ENCODE data around the gene PLD5.
"Not testable (repeated sequence)": the region's sequence is repeated elsewhere in the genome, so short reads cannot be mapped to it uniquely, and the experiment has no call there.

- TF ChIP-seq IKZF4 (CRISPR knock-in tag; IDR thresholded peaks at IDR 0.05; ENCODE audit: borderline replicate concordance, low read depth, not compliant biosample characterization); IRF2 (CRISPR knock-in tag; IDR thresholded peaks at IDR 0.05); ZNF263 (CRISPR knock-in tag; IDR thresholded peaks at IDR 0.05); STAG1 (CRISPR knock-in tag; IDR thresholded peaks at IDR 0.05); RBM22 (optimal IDR thresholded peaks at IDR 0.05; ENCODE audit: low read length); ZFP37 (CRISPR knock-in tag; IDR thresholded peaks at IDR 0.05; ENCODE audit: borderline replicate concordance); UBTF (CRISPR knock-in tag; IDR thresholded peaks at IDR 0.05); TRIM24 (CRISPR knock-in tag; IDR thresholded peaks at IDR 0.05): not testable (repeated sequence)
- TF ChIP-seq, protein P1, sequence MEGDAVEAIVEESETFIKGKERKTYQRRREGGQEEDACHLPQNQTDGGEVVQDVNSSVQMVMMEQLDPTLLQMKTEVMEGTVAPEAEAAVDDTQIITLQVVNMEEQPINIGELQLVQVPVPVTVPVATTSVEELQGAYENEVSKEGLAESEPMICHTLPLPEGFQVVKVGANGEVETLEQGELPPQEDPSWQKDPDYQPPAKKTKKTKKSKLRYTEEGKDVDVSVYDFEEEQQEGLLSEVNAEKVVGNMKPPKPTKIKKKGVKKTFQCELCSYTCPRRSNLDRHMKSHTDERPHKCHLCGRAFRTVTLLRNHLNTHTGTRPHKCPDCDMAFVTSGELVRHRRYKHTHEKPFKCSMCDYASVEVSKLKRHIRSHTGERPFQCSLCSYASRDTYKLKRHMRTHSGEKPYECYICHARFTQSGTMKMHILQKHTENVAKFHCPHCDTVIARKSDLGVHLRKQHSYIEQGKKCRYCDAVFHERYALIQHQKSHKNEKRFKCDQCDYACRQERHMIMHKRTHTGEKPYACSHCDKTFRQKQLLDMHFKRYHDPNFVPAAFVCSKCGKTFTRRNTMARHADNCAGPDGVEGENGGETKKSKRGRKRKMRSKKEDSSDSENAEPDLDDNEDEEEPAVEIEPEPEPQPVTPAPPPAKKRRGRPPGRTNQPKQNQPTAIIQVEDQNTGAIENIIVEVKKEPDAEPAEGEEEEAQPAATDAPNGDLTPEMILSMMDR (CRISPR knock-in tag; IDR thresholded peaks at IDR 0.05): not testable (repeated sequence)
These were observed 260.1 kb downstream of the PLD5 start for GRCh38 chr1:242264419-242264818.
